GM21515 (cell line): Measurements from ENCODE around the gene SFMBT2.

Experiments
- ATAC-seq: cut with Tn5 transposase; IDR thresholded peaks from one replicate; pipeline ENCODE4 v1.9.1; 2021; ENCODE audit not compliant: unreplicated experiment

SFMBT2 gene

DNA sequence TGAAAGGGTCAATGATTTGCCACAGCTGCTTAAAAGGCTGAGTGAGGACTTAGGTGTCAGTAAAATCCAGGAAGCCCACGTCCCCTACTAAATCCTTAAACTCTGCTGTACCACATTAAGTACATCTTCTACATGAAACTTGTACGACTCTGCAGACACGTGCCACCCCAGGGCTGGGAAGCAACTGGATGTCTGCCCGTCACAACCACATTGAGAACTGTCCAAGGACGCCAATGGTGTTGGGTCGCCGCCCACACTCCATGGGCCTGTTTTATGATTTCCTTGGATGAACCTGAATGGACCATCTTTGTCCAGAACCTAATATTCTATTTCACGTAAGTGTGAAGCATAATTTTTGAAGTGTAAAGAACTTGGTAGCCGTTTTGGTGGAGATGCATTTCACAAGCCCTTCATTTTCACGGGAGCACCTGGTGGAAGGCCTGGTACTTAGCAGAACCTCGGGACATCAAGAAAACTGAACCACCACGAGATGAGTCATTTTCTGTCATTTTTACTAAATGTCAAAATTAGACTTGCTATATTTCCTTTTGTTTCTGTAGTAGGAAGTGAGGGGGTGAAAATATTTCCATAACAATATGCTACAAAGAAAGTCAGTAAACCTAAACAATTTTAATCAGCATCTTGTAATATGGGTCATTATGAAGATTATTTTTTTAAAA, 134.9 kb downstream of the SFMBT2 start:
- ATAC-seq = no peak

DNA sequence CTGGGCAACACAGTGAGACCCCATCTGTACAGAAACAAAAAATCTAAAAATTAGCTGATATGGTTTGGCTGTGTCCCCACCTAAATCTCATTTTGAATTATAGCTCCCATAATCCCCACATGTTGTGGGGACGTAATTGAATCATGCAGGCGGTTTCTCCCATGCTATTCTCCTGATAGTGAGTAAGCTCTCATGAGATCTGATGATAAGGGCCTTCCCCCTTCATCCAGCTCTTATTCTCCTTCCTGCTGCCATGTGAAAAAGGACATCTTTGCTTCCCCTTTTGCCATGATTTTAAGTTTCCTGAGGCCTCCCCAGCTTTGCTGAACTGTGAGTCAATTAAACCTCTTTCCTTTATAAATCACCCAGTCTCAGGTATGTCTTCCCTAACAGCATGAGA, 136.5 kb downstream of the SFMBT2 start:
- no peak for ATAC-seq

DNA sequence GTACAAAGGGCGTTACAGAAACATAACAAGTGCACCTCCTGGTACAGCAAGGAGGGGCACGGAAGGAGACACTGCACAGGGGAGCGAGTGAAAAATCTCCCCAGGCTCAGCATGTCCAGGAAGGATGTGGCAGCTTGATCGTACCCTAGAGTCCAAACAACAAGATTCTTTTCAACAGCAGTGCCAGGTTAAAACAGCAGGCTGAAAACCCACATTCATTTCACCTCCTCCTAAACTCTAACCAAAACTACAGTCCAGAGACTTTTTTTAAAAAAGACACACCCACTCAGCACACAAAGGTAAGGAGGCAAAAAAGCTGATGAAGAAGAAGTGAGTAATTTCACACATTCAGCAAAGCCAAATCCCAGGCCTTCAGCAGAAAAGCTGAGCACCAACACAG, 138.8 kb downstream of the SFMBT2 start:
- no peak for ATAC-seq

DNA sequence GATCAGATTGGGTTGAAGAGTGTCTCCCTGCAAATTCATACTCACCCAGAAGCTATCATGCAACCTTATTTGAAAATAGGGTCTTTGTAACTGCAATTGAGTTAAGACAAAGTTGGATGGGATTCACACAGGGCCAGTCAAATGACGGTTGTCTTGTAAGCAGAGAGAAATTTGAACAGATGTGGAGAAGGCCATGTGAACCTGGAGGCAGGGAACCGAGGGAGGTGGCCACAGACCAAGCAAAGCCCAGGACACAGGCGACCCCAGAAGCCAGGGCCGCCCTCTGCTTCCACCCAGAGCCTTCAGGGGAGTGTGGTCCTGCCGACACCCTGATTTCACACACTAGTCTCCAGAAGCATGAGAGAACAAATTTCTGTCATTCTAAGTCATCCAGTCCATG, 140.8 kb downstream of the SFMBT2 start:
- no peak for ATAC-seq

DNA sequence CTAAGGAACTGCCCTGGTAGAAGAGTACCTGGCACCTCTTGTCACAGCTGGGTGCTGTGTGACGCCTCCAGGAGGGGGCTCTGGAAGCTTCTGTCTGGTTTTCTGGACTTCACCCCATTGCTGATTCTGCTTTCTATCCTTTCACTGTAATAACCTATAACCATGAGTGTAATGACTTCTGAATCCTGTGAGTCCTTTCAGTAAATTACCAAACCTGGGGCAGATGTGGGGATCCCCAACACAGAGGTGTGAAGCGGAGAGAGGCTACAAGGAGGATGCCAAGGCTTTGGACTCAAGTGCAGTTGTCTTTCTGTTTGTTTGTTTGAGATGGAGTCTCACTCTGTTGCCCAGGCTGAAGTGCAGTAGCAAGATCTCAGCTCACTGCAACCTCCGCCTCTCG, 143.7 kb downstream of the SFMBT2 start:
- ATAC-seq = no peak

DNA sequence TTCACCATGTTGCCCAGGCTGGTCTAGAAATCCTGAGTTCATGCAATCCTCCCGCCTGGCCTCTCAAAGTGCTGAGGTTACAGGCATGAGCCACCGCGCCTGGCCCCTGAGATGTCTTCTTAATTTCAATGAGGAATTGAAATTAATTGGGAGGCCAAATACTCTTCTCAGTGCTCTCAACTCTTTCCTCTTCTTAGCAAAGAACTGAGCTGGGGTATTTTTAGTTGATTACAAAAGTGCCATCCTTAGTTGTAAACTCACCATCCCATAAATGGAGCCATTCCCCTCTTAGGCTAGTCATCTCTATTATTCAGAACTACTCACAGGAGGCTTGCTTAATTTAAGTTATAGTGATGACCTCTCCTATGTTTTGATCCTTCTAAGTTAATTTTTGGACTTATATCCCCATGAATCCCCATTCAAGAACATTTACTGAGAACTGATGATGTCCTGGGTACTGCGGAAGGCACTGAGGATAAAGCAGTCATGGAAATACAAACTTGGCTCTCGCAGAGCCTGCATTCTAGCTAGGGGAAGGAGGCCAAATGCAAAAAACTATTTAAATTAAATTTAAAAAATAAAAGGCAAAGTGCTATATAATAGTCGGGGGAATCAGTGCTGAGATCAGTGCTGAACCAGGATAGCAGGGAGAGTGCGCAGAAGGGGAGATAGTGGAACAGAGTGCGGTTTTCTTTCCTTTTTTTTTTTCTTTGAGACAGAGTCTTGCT, 145.3 kb downstream of the SFMBT2 start:
- no peak for ATAC-seq

DNA sequence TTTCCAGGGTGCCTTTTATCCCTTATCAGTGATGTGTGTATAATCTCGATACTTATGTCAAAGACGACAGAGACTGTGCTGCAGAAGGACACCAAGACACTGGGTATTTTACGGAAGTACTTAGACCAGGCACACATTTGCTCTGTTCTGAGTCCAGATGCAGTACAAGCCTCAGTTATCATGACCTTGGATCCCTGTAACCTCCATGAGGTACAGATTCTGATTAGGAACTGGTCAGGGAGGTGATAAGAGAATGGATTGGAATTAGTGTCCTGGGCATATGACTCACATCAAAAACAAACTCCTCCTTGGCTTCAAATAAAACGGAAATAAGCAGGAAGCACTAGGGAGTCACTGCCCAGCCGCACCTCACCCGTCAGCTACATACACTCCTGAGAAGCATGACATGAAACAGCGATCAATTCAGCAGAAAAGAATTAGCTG, 146.5 kb downstream of the SFMBT2 start:
- ATAC-seq = no peak

DNA sequence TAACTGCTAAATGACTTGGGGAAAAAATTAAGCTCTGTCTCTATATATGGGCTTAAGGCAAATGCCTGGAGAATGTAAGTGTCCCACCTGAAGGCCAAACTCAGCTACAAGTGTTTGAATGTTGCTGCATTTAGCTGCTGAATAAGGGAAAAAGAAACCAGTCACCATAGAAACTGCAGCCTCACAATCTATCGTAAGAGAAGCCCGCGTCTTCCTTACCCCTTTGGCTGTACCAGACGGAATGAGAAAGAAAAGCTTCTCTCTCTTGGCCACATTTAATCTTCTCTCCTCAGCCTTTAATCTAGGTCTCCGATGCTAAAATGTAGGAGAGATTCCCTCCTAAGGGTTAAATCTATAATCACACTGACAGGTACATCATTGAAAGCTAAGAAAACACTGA, 147.2 kb downstream of the SFMBT2 start:
- no peak for ATAC-seq

DNA sequence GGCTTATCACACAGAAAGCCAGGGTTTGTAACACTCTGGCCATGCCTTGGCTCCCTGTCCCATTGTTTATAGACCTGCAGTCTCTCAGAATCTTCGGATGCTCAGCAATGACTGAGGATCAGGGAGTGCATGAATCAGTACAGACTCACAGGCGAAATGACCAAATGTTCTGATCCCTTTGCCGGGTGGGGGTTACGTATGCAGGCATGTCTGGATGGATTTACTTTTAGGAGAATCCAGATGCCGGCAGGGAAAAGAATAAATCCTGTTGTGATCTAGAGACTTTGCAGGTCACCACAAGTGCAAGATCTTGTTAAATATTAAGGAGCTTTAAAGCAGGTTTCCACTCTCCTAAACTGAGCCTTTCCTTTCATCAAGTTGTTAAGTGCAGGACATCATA, 149.5 kb downstream of the SFMBT2 start:
- ATAC-seq = no peak

DNA sequence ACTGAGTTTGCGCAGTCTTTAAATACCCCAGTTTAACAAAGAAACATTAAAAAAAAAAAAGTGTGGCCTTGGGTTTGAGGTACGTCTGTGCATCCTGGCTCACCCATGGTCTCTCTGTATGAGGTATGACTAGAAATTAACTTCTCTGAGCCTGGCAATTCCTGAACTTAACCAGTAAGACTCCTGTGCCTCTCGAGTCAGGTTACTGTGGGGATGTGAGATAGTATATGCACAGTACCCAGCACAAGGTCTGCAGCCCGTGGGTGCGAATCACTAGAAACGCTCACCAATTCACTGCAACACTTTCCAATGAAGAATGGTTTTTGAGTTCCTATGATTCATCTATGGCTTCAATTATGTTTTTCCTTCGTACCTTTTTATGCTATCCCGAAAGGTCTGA, 149.9 kb downstream of the SFMBT2 start:
- no peak for ATAC-seq

DNA sequence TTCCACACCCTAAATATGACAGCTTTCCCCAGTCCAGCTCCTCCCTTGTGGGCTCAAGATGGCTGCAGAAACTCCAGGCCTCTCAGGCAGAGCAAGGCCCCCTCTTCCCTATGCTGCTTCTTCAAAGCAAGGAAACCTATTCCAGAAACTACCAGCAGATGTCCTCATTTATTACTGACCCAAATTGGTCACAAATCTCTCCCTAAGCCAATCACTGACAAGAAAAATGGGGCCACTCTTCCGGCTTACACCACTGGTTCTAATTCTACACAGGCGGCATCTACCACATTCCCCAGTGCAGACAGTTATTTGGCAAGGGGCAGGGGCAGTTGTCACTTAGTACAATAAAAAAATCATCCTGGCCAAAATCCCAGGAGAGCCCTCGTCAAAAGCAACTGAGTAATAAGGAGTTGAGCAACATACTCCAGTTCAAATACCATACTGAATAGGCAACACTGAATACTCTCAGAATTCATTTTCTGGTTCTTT, 150.4 kb downstream of the SFMBT2 start:
- no peak for ATAC-seq

DNA sequence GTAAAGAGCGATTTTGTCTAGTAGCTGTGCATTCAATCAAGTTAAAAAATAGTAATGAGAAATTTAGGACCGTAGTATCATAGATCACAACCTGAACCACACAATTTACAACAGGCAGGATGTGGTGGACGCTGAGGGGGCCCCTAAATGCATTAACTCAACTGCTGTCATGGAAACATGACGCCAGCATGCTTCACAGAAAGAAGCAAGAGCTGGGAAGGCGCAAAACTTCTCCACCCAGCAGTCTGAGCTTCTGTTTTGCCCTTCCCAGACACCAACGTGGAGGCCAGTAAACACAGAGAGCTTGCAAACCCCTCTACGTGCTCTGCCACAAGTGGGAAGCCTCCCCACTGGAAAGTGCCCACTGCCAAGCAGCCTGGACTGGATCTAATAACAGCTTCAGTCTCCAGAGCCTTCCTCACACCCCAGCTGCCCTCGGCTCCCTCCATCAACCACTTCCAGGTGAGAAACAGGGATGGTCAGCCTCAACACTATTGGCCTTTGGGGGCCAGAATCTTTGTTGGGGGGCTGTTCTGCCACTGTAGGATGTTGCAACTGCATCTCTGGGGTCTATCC, 151.8 kb downstream of the SFMBT2 start:
- no peak for ATAC-seq

DNA sequence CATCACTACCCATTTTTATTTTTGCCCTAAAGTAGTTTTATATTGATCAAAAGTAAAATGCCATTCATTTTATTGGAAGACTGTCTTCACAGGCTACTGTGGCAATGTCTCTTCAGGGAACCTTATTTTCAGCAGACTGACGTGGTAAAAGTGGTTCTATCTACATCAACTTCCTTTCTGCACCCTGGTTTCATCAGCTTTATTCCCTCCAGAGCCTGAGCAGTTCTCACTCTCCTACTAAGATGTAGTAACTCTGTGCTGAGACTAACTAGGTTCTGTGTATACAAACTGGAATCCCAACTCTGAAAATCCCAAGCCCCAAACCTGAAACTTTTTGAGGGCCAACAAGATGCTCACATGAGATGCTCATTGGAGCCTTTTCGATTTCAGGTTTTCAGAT, 155.3 kb downstream of the SFMBT2 start:
- ATAC-seq = no peak

DNA sequence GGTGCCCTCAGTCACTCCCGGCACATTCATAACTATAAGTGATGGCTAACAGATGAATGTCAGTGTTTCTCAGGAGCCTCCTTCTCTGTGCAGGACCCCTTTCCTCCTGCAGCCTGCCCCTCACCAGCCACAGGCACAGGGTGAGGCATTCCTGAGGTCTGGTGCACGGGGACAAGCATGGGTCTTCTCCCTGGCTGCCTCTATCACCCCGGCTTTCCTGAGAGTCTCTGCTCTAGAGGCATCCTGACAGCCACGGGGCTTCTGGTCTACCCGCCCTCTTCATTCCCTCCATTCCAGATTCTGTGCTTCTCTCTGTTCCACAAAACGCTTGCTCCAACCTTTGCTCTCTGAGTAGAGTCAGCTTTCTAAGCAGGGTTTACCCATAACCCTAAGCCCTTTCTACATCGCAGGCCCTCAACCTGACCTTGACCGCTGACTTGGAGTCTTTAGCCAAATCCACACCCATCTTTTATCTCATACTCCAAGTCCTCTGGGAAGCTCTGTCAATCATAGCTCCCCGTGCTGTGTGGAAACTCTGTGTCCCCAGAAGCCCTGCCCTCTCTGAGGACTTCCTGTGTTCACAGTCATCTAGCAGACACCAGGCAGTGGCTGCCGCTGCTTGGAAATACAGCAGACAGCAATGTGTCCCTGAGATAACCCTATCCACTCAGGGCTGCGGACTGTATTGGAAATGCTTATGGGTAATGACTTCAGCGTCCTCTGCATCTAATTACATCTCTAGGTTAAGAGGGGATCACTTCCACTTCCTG, 159.0 kb downstream of the SFMBT2 start:
- no peak for ATAC-seq

DNA sequence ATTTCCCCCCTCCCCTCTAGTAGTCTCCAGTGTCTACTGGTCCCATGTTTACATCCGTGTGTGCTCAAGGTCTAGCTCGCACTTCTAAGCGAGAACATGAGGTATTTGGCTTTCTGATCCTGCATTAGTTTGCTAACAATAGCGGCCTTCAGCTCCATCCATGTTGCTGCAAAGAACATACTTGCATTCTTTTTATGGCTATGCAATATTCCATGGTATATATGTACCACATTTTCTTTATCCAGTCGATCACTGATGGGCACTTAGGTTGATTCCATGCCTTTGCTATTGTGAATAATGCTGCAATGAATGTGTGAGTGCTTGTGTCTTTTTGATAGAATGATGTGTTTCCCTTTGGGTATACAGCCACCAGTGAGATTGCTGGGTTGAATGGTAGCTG, 160.6 kb downstream of the SFMBT2 start:
- no peak for ATAC-seq

DNA sequence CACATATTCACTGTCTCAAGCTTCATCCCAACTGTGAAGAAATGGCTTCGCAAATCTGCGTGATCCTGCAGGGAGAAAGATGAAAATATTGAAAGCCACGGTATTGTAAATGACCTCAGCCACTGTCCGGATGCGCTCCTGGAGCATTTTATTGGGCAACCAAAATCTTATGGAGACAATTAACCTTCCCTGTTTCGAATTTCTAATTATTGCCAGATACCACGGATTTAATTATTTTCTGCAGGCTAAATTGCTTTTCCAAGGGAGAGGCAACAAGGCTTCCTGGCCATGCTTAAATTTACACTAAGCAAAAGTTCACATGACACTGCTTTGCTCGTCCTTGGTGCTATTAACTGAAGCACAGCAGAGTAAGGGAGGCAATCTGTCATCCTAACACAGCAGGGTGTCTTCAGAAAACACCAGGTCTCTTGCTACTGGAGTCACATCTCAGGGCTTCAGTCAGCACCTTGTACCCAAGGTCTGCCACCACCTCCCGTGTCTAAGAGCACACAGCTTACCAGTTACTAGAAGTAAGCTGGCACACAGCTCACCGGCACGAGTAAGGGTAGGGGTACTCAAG, 162.2 kb downstream of the SFMBT2 start:
- no peak for ATAC-seq

DNA sequence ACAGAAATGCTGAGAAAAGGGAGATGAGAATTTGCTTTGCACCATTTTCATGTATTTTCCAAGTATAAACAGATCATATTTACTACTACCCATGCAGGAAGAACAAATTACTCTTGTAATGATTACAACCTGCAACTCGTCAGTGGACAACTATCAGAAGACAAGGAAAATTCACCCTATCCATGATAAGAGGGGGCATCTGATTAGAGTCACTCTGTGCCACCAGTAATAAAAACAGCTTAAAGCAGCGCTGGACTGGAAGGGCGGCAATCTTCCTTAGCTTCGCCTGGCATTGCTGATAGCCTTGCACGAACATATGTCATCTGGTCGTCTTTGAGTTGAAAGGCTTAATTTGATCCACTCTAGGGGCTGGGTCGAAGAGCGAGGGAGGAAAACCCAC, 162.7 kb downstream of the SFMBT2 start:
- ATAC-seq = no peak

DNA sequence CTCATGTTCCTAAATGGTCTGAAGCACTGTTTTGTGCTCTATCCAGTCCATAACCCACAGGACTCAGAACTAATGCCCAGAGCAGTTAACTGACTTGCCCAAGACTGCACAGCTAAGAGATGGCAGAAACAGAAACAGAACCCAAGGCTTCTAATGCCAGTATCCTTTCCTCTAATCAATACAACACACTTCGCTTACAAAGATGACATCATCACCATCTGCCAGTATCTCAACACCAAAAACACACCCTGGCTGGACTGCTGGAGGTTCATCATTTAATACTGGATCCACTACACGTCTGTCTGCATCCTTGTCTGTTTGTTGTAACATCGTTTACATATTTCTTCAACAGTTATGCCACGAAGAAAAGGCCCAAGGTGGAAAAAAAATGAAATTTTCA, 165.3 kb downstream of the SFMBT2 start:
- no peak for ATAC-seq

DNA sequence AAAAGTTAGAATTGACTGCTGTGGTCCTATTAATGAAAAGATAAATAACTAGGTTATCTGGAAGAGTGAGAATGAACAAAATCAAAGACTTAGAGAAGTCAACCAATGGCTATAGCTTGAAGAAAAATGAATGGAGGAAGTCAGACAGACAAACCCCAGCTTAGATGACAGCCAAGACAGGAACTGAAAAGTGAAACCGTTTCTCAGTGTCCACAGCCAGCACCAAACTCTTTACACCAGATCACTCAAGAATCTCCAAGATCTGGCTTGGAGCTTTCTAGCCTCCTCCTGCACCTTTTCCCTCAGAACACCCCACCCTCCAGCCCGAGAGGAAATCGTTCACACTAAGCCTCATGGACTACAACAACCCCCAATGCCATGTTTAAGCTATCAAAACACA, 167.0 kb downstream of the SFMBT2 start:
- ATAC-seq = peak; percentile 85

DNA sequence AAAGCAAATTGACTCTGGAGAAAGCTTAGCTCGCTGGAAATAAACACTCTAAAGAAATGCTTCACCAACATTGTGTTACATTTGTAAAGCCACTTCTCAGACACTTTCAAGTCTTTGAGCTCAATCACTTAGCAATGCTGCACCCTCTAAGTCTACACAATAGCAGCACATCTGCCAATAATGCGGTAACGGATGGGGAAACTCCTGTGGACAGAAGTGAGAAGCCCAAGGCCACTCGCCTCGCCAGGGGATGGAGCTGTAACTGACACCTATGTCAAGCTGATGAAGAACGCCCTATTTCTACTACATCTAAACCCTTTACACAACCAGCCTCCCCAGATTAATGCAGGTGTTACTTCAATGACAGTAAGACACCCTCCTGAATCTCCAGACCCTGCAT, 167.7 kb downstream of the SFMBT2 start:
- no peak for ATAC-seq

DNA sequence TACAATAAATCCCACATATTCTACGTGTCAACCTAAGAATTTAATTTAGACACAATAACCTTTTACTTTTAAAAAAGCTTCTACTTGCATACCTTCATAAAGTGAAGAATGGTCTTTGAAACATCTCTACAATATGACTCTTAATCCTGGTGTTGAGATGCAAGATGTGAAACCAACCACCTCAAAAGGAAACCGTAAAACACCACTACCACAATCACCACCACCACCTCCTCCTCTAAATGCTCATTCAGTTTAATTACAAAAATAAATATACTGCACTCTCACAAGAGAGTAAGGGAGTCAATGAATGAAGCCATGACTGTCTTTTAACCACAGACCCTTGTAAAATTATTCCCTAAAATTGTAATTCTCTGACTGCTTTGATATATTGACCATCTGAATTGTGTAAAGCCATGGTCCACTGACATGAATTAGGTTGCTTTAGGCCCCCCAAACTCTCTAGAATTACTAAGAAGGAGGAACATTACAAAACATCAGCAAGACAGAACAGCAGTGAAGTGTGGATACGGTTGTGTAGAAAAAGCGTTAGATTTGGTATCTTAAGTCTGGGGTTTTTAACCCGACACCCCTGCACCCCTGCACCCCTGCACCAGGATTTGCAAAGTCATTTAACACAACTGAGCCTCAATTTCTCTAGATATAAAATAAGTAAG, 171.4 kb downstream of the SFMBT2 start:
- peak; percentile 66 for ATAC-seq
